ENCODE data around the gene EFNA3. TPM values are rescaled to one million over a fixed set of nuclear protein-coding genes. Genes with fewer than 3 reads are reported as not detected.

EFNA3 gene
- total and polyA plus RNA-seq, 2 of the 4 experiments (the other 2 are of a cell fraction) = 0.72 to 1.6 TPM

GRCh38 chr1:155085504-155086127 is 7.0 kb downstream of the EFNA3 start:
- H2BK20ac ChIP-seq (ENCODE audit: low read depth, low read length) = no peak overlapping the region
- ChIA-PET CTCF (interaction anchor here (0.8 to 1.7 kb wide), 13 partner anchors 15 to 124 kb away, joined by 3 to 9 read pairs (median 6); partner anchors contain the start of genes KRTCAP2, PYGO2 and SHC1), POLR2A (ENCODE audit: unreplicated experiment) (no interaction called here)
- H3K9me1 ChIP-seq (ENCODE audit: insufficient read depth, low read length) = peaks cover 5% of the 10 kb centered on the region
- H3K27ac ChIP-seq (ENCODE audit: insufficient read depth, low read length) = peak overlapping the region; percentile 14; the same call in 1 of the 2 replicates
- peaks cover 36% of the 10 kb centered on the region for H3K27me3 ChIP-seq (ENCODE audit: control insufficient read depth, insufficient read depth, low read length)
- H3K23ac ChIP-seq (ENCODE audit: low read depth, low read length) = no peak overlapping the region
- H3K14ac ChIP-seq (replicated peaks; ENCODE audit: low read depth, low read length) = no peak overlapping the region
- WGBS, 2 experiments (ENCODE audit: extremely low coverage in 2 of 2, insufficient read length in 1 of 2) = 2% methylated on average over 10 of the region's 32 CpGs; no CpG with 5 or more reads in 1 of the 2 experiments
- H3K4me1 ChIP-seq (ENCODE audit: control insufficient read depth, insufficient read depth, low read length) = peaks cover 5% of the 10 kb centered on the region; the same call in 1 of the 2 replicates
- no peaks in the 10 kb centered on the region for H3K9me3 ChIP-seq (ENCODE audit: control insufficient read depth, insufficient read depth, low read length)
- no peak overlapping the region for H4K91ac ChIP-seq (ENCODE audit: insufficient read depth, low read depth, low read length)
- in situ Hi-C loops (cut with MboI; ENCODE audit: low sequenced_read_pairs) (no loop called here), intact Hi-C loops (cut with micrococcal nuclease) (loop anchor here (2.0 to 10.0 kb wide), 2 partner anchors 125 to 611 kb away; partner anchors contain the start of gene PYGO2), dilution Hi-C loops (cut with HindIII; ENCODE audit: low sequenced_read_pairs, unreplicated experiment) (no loop called here)
- H3K36me3 ChIP-seq (ENCODE audit: control insufficient read depth, insufficient read depth, low read length) = no peaks in the 10 kb centered on the region
- no peak overlapping the region for H3K18ac ChIP-seq (ENCODE audit: low read depth, low read length)
- no peak overlapping the region for H4K5ac ChIP-seq (ENCODE audit: low read depth, low read length)
- peak overlapping the region; percentile 99 for H2AFZ ChIP-seq (replicated peaks; ENCODE audit: low read length, poor library complexity)
- peak overlapping the region; percentile 59; the same call in 1 of the 2 replicates for H3K9ac ChIP-seq (ENCODE audit: low read depth, low read length)
- ATAC-seq (ENCODE audit: low read depth) (peak; percentile 9), DNase-seq (peak; percentile 21)
- BruUV-seq (replicated peaks) = no TSS peak
- no peak overlapping the region for H2BK120ac ChIP-seq (ENCODE audit: low read depth, low read length)
- peak overlapping the region; percentile 96 for H3K4me2 ChIP-seq (ENCODE audit: low read depth, low read length)
- H4K20me1 ChIP-seq (ENCODE audit: insufficient read depth, low read length) = peaks cover 4% of the 10 kb centered on the region; the same call in 1 of the 2 replicates
- no peaks in the 10 kb centered on the region; a peak in 1 of 4 replicates for H3K79me1 ChIP-seq (ENCODE audit: low read depth in 1 of 2, low read length in 2 of 2)
- peak overlapping the region; percentile 77 for H2AK9ac ChIP-seq (replicated peaks; ENCODE audit: low read depth, low read length, poor library complexity)
- H3K56ac ChIP-seq (ENCODE audit: extremely low read depth, insufficient read depth, low read length) = no peak overlapping the region
- H2BK15ac ChIP-seq (ENCODE audit: low read depth, low read length) = no peak overlapping the region; the same call in 2 of the 3 replicates
- TF ChIP-seq CHD1 (IDR thresholded peaks at IDR 0.05; ENCODE audit: low read depth, low read length) = no peak
- no peak for TF ChIP-seq USF2 (IDR thresholded peaks at IDR 0.05; ENCODE audit: low read depth, low read length)
- TF ChIP-seq RFX5 (IDR thresholded peaks at IDR 0.05; ENCODE audit: low read depth, low read length) = no peak
- TF ChIP-seq BHLHE40 (IDR thresholded peaks at IDR 0.05; ENCODE audit: low read depth, low read length) = 0 out of 2 replicates have a peak, but pooled peaks have one; percentile 25
- TF ChIP-seq MXI1 (IDR thresholded peaks at IDR 0.05; ENCODE audit: borderline replicate concordance, low read depth, low read length) = no peak
- no peak for TF ChIP-seq MAFK (IDR thresholded peaks at IDR 0.05; ENCODE audit: low read depth, low read length)
- H3K4me3 ChIP-seq (ENCODE audit: insufficient read depth, low read depth, low read length) = peak overlapping the region; percentile 76
- peak overlapping the region; percentile 36 to 55; a peak in 3 of 4 replicates for H4K8ac ChIP-seq (ENCODE audit: low read depth in 2 of 2, low read length in 2 of 2)
- H3K4ac ChIP-seq (ENCODE audit: low read depth, low read length) = no peak overlapping the region
- H2BK5ac ChIP-seq (ENCODE audit: low read depth, low read length, poor library complexity, severe bottlenecking) = no peak overlapping the region
- H2AK5ac ChIP-seq (ENCODE audit: low read depth, low read length) = peak overlapping the region; percentile 53; the same call in 1 of the 2 replicates
